SK-N-MC (cell line): ENCODE results near the gene ANGEL2.
"Not testable (repeated sequence)": the region's sequence is repeated elsewhere in the genome, so short reads cannot be mapped to it uniquely, and the experiment has no call there.

Experiments
- DNase-seq: peaks from one replicate; pipeline ENCODE4 v3.0.0-alpha.2; 2011; ENCODE audit warnings: low read depth, low spot score
- H3K27ac ChIP-seq: fragments of 200-600 bp; sonication (generic); 2 replicates; pipeline ENCODE4 v1.5.1; 2016; ENCODE audit warnings: mixed run types
- H3K36me3 ChIP-seq: fragments of 200-600 bp; sonication (generic); 2 replicates; pipeline ENCODE4 v1.6.1; 2017; ENCODE audit warnings: antibody characterized with exemption, low read length, mixed read lengths; ENCODE audit not compliant: insufficient read depth
- H3K4me3 ChIP-seq: fragments of 200-600 bp; sonication (generic); 2 replicates; pipeline ENCODE4 v1.5.1; 2016
- H3K9ac ChIP-seq: fragments of 200-600 bp; sonication (generic); 2 replicates; pipeline ENCODE4 v1.8.0; 2017; ENCODE audit warnings: mixed run types, mixed read lengths; ENCODE audit not compliant: insufficient read length
- H3K9me3 ChIP-seq: fragments of 200-600 bp; sonication (generic); 2 replicates; pipeline ENCODE4 v1.6.1; 2017; ENCODE audit warnings: low read depth, mild to moderate bottlenecking, antibody characterized with exemption, low read length, moderate library complexity, mixed read lengths
- EZH2 ChIP-seq: fragments of 200-600 bp; sonication (generic); IDR thresholded peaks from one replicate; pipeline ENCODE4 v1.6.1; 2017; ENCODE audit warnings: antibody characterized with exemption
- FOXP2 ChIP-seq: optimal IDR thresholded peaks from 2 replicates; pipeline ENCODE3; 2011; ENCODE audit warnings: mild to moderate bottlenecking, moderate library complexity; ENCODE audit not compliant: insufficient read depth; ENCODE audit errors: extremely low read length, control extremely low read depth
- POLR2AphosphoS5 ChIP-seq: IDR thresholded peaks from 2 replicates; pipeline ENCODE4 v1.6.1; 2012; ENCODE audit warnings: mild to moderate bottlenecking, low read depth, low read length, borderline replicate concordance

Gene ANGEL2

DNA sequence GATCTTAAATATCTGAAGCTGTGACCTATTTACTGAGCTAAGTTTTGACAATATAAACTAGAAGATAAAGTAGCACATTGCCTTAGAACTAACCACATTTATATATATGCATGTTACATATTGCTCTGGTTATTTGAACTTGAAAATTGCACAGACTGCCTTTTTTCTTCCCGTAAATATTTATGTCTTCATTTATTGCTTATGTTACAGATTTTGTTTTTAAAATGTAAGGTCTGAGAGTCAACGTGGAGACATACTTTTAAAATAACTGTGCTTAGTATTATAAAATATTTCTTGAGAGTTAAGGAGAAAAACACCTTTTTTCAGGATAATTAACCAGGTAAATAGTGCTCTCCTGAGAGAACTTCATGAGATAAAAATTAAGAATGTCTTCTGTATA, 38.5 kb upstream of the ANGEL2 start:
- Histone ChIP-seq H3K36me3 (no peaks in the 10 kb centered on the region; the same call in 1 of the 2 replicates), H3K27ac (peak overlapping the region; percentile 44), H3K9ac (no peak overlapping the region), H3K9me3 (no peaks in the 10 kb centered on the region; the same call in 1 of the 2 replicates), H3K4me3 (no peak overlapping the region)
- TF ChIP-seq POLR2AphosphoS5 (no peak), FOXP2 (no peak), EZH2 (no peak)
- DNase-seq: no peak

DNA sequence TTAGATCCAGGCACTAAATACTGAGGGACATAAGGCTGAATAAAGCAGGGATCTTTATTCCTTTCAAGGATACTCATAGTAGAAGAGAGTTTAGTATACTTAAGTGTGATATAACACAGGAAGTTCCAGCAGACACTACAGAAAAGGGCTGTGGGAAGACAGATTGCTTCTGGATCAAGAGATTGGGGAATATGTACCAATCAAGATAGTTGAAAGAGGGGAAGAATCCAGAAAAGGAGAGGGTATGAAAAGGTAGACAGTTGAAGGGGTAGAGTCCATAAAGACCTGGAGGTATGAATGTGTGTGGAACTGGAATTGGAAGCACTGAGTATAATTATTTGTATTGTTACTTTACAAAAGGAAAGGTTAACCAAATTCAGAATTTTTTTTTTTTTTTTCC, 37.8 kb upstream of the ANGEL2 start:
- Histone ChIP-seq H3K9me3 (no peaks in the 10 kb centered on the region; the same call in 1 of the 2 replicates), H3K27ac (no peak overlapping the region), H3K36me3 (no peaks in the 10 kb centered on the region; the same call in 1 of the 2 replicates), H3K4me3 (no peak overlapping the region), H3K9ac (peak overlapping the region; percentile 28)
- TF ChIP-seq FOXP2 (no peak), EZH2 (no peak), POLR2AphosphoS5 (no peak)
- no peak for DNase-seq

DNA sequence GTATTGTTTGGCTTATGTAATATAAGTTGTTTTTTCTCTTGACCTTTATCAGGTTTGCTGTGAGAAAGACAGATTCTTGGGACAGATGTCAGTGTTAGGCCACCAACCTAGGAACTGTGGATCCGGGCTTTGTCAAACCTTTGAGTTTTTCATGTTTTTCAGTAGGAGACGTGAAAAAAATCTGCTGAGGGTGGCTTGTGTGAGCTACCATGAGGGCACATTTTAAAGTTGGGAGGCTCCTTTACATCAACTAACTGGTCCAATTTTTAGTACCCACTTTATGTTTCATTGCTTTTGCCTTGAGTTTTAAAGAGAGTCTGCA, 36.2 kb upstream of the ANGEL2 start:
- Histone ChIP-seq H3K27ac (no peak overlapping the region), H3K36me3 (no peaks in the 10 kb centered on the region; the same call in 1 of the 2 replicates), H3K9me3 (no peaks in the 10 kb centered on the region; the same call in 1 of the 2 replicates), H3K4me3 (peak overlapping the region; percentile 90), H3K9ac (peak overlapping the region; percentile 82)
- TF ChIP-seq EZH2: no peak
- no peak for TF ChIP-seq FOXP2
- no peak for TF ChIP-seq POLR2AphosphoS5
- DNase-seq: no peak

DNA sequence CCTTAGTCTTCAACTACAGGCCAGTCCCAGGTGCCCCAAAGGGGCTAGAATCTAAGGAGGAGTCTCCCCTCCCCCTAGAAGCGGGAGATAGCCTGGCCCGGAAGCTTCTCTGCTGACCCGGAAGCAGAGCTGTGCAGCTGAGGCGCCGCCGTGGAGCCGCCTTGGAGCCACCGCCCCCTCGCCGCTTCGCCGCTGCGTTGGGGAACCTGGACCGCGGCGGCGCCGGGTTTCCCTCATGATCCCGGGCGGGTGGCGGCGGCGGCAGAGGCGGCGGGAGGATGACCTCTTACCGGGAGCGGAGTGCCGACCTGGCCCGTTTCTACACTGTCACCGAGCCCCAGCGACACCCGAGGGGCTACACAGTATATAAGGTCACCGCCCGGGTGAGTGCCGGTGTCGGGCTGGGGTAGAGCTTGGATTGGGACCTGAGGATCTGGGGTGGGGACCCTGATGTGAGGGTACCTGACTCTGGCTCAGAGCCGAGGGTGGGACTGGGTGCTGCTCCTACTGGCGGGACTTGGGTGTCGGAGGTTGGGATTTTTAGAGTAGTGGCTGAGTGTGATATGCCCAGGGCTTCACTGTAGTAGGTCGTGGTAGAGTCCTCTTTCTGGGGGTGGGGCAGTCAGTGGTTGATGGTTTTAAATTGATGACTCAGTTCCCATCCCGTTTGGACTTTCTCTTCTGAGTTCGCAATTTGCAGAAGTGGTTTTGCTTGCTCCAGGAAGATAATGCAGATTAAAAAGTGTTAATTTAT, 35.6 kb upstream of the ANGEL2 start, which contains the start of gene RPS6KC1:
RPS6KC1 (plus strand) TSS at position 115 of the 754 bp plus-strand sequence; CDS start at position 279, 164 bp downstream.
- Histone ChIP-seq H3K4me3 (peak within 1 kb of the TSS; percentile 90), H3K27ac (peak within 1 kb of the TSS; percentile 52; the same call in 1 of the 2 replicates), H3K9ac (peak within 1 kb of the TSS; percentile 82), H3K36me3 (no peaks in the 10 kb centered on the region; the same call in 1 of the 2 replicates), H3K9me3 (no peaks in the 10 kb centered on the region; the same call in 1 of the 2 replicates)
- TF ChIP-seq POLR2AphosphoS5 (peak; percentile 77), FOXP2 (no peak)
- DNase-seq: no peak

DNA sequence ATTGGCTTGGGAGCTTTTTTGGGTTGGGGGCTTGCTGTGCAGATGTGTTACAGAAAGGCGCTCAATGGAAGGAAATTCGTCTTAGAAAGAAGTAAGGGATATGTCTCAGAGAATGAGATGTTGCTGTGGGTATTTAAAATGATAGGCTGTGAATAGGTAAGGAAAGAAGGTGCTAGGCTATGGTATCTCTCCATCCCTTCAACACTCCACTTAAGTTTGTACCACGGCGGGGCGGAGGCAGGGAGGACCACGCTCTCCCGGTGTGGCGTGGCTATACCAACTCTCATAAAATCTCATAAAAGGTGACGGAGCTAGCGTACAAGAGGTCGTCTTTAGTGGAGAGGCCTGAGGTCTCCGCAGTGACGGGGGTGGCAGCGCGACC, 35.1 kb upstream of the ANGEL2 start:
- no peaks in the 10 kb centered on the region; the same call in 1 of the 2 replicates for H3K9me3 ChIP-seq
- H3K36me3 ChIP-seq: no peaks in the 10 kb centered on the region; the same call in 1 of the 2 replicates
- peak overlapping the region; percentile 52; the same call in 1 of the 2 replicates for H3K27ac ChIP-seq
- H3K9ac ChIP-seq: peak overlapping the region; percentile 82
- H3K4me3 ChIP-seq: peak overlapping the region; percentile 90
- no peak for DNase-seq
- no peak for TF ChIP-seq POLR2AphosphoS5
- TF ChIP-seq FOXP2: no peak
- TF ChIP-seq EZH2: no peak

GRCh38 chr1:213049232-213049631, 33.6 kb upstream of the ANGEL2 start:
- Histone ChIP-seq H3K9ac (no peak overlapping the region), H3K36me3 (no peaks in the 10 kb centered on the region; the same call in 1 of the 2 replicates), H3K27ac (no peak overlapping the region), H3K4me3 (no peak overlapping the region), H3K9me3 (no peaks in the 10 kb centered on the region; the same call in 1 of the 2 replicates)
- TF ChIP-seq EZH2 (no peak), POLR2AphosphoS5 (no peak), FOXP2 (no peak)
- no peak for DNase-seq

GRCh38 chr1:213045321-213046226, 29.9 kb upstream of the ANGEL2 start:
- H3K9ac ChIP-seq, DNase-seq, H3K36me3 ChIP-seq, H3K4me3 ChIP-seq, H3K27ac ChIP-seq, H3K9me3 ChIP-seq: not testable (repeated sequence)

- no peak for DNase-seq
- Histone ChIP-seq H3K4me3 (no peak overlapping the region), H3K27ac (no peak overlapping the region), H3K9ac (no peak overlapping the region), H3K9me3 (no peaks in the 10 kb centered on the region), H3K36me3 (no peaks in the 10 kb centered on the region)
- TF ChIP-seq EZH2 (no peak), POLR2AphosphoS5 (no peak), FOXP2 (no peak)
Observed at GRCh38 chr1:213041443-213041842, 25.8 kb upstream of the ANGEL2 start.

DNA sequence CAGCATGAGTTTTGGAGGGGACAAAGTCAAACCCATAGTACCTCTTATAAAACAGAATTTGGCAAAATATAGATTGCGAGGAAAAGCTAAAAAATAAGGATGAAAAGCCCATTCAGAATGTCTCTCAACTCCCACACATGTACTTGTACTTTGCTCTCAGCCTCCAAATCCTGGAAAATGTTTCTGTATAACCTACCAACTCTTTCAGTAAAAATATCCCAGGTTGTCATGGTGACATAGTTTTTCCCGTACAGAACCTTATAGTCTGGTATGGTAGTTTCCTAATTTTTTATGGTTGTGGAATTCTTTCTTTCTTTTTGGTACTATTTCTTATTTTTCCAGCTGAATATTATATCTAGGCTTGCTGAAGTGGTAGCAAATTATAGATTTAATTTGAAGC, 19.9 kb upstream of the ANGEL2 start:
- Histone ChIP-seq H3K9me3 (no peaks in the 10 kb centered on the region), H3K36me3 (no peaks in the 10 kb centered on the region), H3K27ac (no peak overlapping the region), H3K9ac (no peak overlapping the region), H3K4me3 (no peak overlapping the region)
- TF ChIP-seq FOXP2 (no peak), EZH2 (no peak), POLR2AphosphoS5 (no peak)
- no peak for DNase-seq
